Endodermal cell (in vitro differentiated cells): ENCODE data around the gene AUTS2. TPM values are rescaled to one million over a fixed set of nuclear protein-coding genes. Genes with fewer than 3 reads are reported as not detected.

ENCODE experiments used
- DNase-seq: peaks from one replicate; pipeline ENCODE4 v3.0.0-alpha.2; 2017
- H3K27ac ChIP-seq: 2 replicates; pipeline ENCODE4 v1.5.1; 2013; ENCODE audit warnings: mild to moderate bottlenecking, low read depth, low read length, moderate library complexity
- H3K27me3 ChIP-seq: 2 replicates; pipeline ENCODE4 v1.6.1; 2013; ENCODE audit warnings: mild to moderate bottlenecking, low read length, moderate library complexity; ENCODE audit not compliant: insufficient read depth, control insufficient read depth, poor library complexity, severe bottlenecking
- H3K36me3 ChIP-seq: 2 replicates; pipeline ENCODE4 v1.7.0; 2013; ENCODE audit warnings: mild to moderate bottlenecking, low read length, moderate library complexity; ENCODE audit not compliant: control insufficient read depth, insufficient read depth
- H3K4me1 ChIP-seq: one replicate; pipeline ENCODE4 v1.7.0; 2013; ENCODE audit warnings: low read length; ENCODE audit not compliant: control insufficient read depth, insufficient read depth
- H3K4me3 ChIP-seq: 2 replicates; pipeline ENCODE4 v1.5.1; 2013; ENCODE audit warnings: mild to moderate bottlenecking, low read length, moderate library complexity
- H3K9ac ChIP-seq: 2 replicates; pipeline ENCODE4 v1.6.1; 2013; ENCODE audit warnings: mild to moderate bottlenecking, low read length, moderate library complexity; ENCODE audit not compliant: poor library complexity, severe bottlenecking; ENCODE audit errors: extremely low read depth
- H3K9me3 ChIP-seq: 2 replicates; pipeline ENCODE4 v1.6.1; 2013; ENCODE audit warnings: mild to moderate bottlenecking, low read length, moderate library complexity; ENCODE audit not compliant: control insufficient read depth
- H3K27ac Mint-ChIP-seq: 2 replicates; pipeline ENCODE4 v1.8.0; 2020; ENCODE audit warnings: mixed read lengths
- H3K27me3 Mint-ChIP-seq: 2 replicates; pipeline ENCODE4 v1.8.0; 2021; ENCODE audit warnings: mild to moderate bottlenecking, mixed read lengths; ENCODE audit not compliant: insufficient read depth
- H3K36me3 Mint-ChIP-seq: 2 replicates; pipeline ENCODE4 v1.8.0; 2020; ENCODE audit warnings: low read depth, mixed read lengths
- H3K4me1 Mint-ChIP-seq: 2 replicates; pipeline ENCODE4 v1.8.0; 2020; ENCODE audit warnings: mixed read lengths
- H3K4me3 Mint-ChIP-seq: 2 replicates; pipeline ENCODE4 v1.8.0; 2020; ENCODE audit warnings: mild to moderate bottlenecking, moderate library complexity, mixed read lengths
- H3K9me3 Mint-ChIP-seq: 2 replicates; pipeline ENCODE4 v1.8.0; 2020; ENCODE audit warnings: mild to moderate bottlenecking, mixed read lengths
- CTCF ChIP-seq: fragments of 200-600 bp; sonication (generic); conservative IDR thresholded peaks from 2 replicates; pipeline ENCODE4 v1.5.0; 2021; ENCODE audit warnings: antibody characterized with exemption, mild to moderate bottlenecking
- WGBS, 2 experiments: methylation state at CpG; one replicate each; pipeline versions ENCODE4 v1.1.5 to v1.1.7; 2013; ENCODE audit warnings: missing lambda C conversion rate in 2 of 2, mixed read lengths in 1 of 2; ENCODE audit not compliant: insufficient coverage in 1 of 2, insufficient read length in 1 of 2; 5-methylcytosine and 5-hydroxymethylcytosine counted together
- total RNA-seq, 2 donors: library from RNA; stranded (reverse); fragmentation: NEBNext Ultra II Directional in 1 of 2; extraction: Animal tissue kit (Norgen Biotek cat#: 25700) in 1 of 2; gene quantifications; 2 replicates in 1 of 2; 3 replicates in 1 of 2; pipeline ENCODE4 v1.2.1, GENCODE V29; 2021

AUTS2 gene
- total RNA-seq, 2 donors from 2014 or later: 76.8 to 106 TPM

- H3K4me1 Mint-ChIP-seq: peaks cover 20% of the 10 kb centered on the region
- no peak for DNase-seq
- H3K4me3 Mint-ChIP-seq: no peak overlapping the region
- H3K36me3 Mint-ChIP-seq: no peaks in the 10 kb centered on the region
- Histone ChIP-seq H3K4me3 (no peak overlapping the region), H3K27ac (no peak overlapping the region), H3K27me3 (no peaks in the 10 kb centered on the region), H3K9me3 (no peaks in the 10 kb centered on the region), H3K9ac (no peak overlapping the region), H3K36me3 (no peaks in the 10 kb centered on the region), H3K4me1 (no peaks in the 10 kb centered on the region)
- H3K9me3 Mint-ChIP-seq: no peaks in the 10 kb centered on the region
- no peak for TF ChIP-seq CTCF
- no peaks in the 10 kb centered on the region for H3K27me3 Mint-ChIP-seq
- no peak overlapping the region for H3K27ac Mint-ChIP-seq
- WGBS, 2 experiments: 88 to 92% methylated on average over 2 to 6 of the region's 6 CpGs
Measured at GRCh38 chr7:69847921-69848612, 249.8 kb downstream of the AUTS2 start.

- WGBS, 2 experiments: 97 to 100% methylated on average over 1 to 2 of the region's 2 CpGs
- Histone ChIP-seq H3K9ac (no peak overlapping the region), H3K4me1 (no peaks in the 10 kb centered on the region), H3K27me3 (no peaks in the 10 kb centered on the region), H3K4me3 (no peak overlapping the region), H3K27ac (no peak overlapping the region), H3K9me3 (no peaks in the 10 kb centered on the region), H3K36me3 (no peaks in the 10 kb centered on the region)
- TF ChIP-seq CTCF: no peak
- no peak overlapping the region for H3K4me3 Mint-ChIP-seq
- no peak overlapping the region for H3K27ac Mint-ChIP-seq
- no peaks in the 10 kb centered on the region for H3K36me3 Mint-ChIP-seq
- no peaks in the 10 kb centered on the region for H3K9me3 Mint-ChIP-seq
- H3K4me1 Mint-ChIP-seq: peaks cover 24% of the 10 kb centered on the region
- DNase-seq: no peak
- no peaks in the 10 kb centered on the region for H3K27me3 Mint-ChIP-seq
Measured at GRCh38 chr7:69849268-69849667, 251.0 kb downstream of the AUTS2 start.

- Mint-ChIP-seq H3K27me3 (no peaks in the 10 kb centered on the region), H3K4me1 (peaks cover 81% of the 10 kb centered on the region), H3K36me3 (no peaks in the 10 kb centered on the region), H3K4me3 (no peak overlapping the region), H3K9me3 (no peaks in the 10 kb centered on the region), H3K27ac (no peak overlapping the region)
- no peaks in the 10 kb centered on the region for H3K27me3 ChIP-seq
- H3K4me3 ChIP-seq: no peak overlapping the region
- DNase-seq: no peak
- peaks cover 30% of the 10 kb centered on the region for H3K4me1 ChIP-seq
- no peaks in the 10 kb centered on the region for H3K36me3 ChIP-seq
- TF ChIP-seq CTCF: no peak
- H3K27ac ChIP-seq: no peak overlapping the region
- 81 to 94% methylated on average over 6 of the region's 6 CpGs for WGBS, 2 experiments
- no peak overlapping the region for H3K9ac ChIP-seq
- no peaks in the 10 kb centered on the region for H3K9me3 ChIP-seq
Measured at GRCh38 chr7:69857014-69857413, 258.7 kb downstream of the AUTS2 start.
